Measurements from ENCODE around the gene FBXO4.

The FBXO4 gene

GRCh38 chr5:41883243-41883642 is 41.8 kb upstream of the FBXO4 start:
- CTCF ChIA-PET, result no interaction called here
- TF ChIP-seq SUZ12 (IDR thresholded peaks at IDR 0.05) (no peak), ELF4 (IDR thresholded peaks at IDR 0.05) (no peak), HDGF (IDR thresholded peaks at IDR 0.05; ENCODE audit: borderline replicate concordance) (no peak), NFRKB (IDR thresholded peaks at IDR 0.05) (no peak), PKNOX1 (IDR thresholded peaks at IDR 0.05) (no peak), LEF1 (IDR thresholded peaks at IDR 0.05; ENCODE audit: borderline replicate concordance) (no peak), ARNT (IDR thresholded peaks at IDR 0.05) (no peak), FOXA1 (IDR thresholded peaks at IDR 0.05) (no peak), SP1 (IDR thresholded peaks at IDR 0.05) (no peak)
- no peak for DNase-seq (ENCODE audit: extremely low spot score)
- POLR2A ChIA-PET, result no interaction called here

- POLR2A ChIA-PET, result no interaction called here
- no peak for DNase-seq (ENCODE audit: extremely low spot score)
- CTCF ChIA-PET, result interaction anchor here (0.6 kb wide), 1 partner anchor 1181 kb away, joined by 3 read pairs; no protein-coding TSS in a partner anchor
- TF ChIP-seq FOXA1 (IDR thresholded peaks at IDR 0.05) (no peak), NFRKB (IDR thresholded peaks at IDR 0.05) (no peak), ARNT (IDR thresholded peaks at IDR 0.05) (no peak), SP1 (IDR thresholded peaks at IDR 0.05) (no peak), FOXK2 (IDR thresholded peaks at IDR 0.05) (no peak), L3MBTL2 (conservative IDR thresholded peaks at IDR 0.05) (no peak), HDGF (IDR thresholded peaks at IDR 0.05; ENCODE audit: borderline replicate concordance) (no peak), LEF1 (IDR thresholded peaks at IDR 0.05; ENCODE audit: borderline replicate concordance) (no peak), BHLHE40 (IDR thresholded peaks at IDR 0.05; ENCODE audit: borderline replicate concordance) (no peak), FOXM1 (IDR thresholded peaks at IDR 0.05; ENCODE audit: borderline replicate concordance) (no peak), ELF4 (IDR thresholded peaks at IDR 0.05) (no peak), PKNOX1 (IDR thresholded peaks at IDR 0.05) (no peak), ZNF384 (IDR thresholded peaks at IDR 0.05) (no peak), TARDBP (IDR thresholded peaks at IDR 0.05) (no peak), SUZ12 (IDR thresholded peaks at IDR 0.05) (no peak), CTBP1 (IDR thresholded peaks at IDR 0.05; ENCODE audit: borderline replicate concordance) (no peak)
Measured at GRCh38 chr5:41883936-41884335, 41.1 kb upstream of the FBXO4 start.

DNA sequence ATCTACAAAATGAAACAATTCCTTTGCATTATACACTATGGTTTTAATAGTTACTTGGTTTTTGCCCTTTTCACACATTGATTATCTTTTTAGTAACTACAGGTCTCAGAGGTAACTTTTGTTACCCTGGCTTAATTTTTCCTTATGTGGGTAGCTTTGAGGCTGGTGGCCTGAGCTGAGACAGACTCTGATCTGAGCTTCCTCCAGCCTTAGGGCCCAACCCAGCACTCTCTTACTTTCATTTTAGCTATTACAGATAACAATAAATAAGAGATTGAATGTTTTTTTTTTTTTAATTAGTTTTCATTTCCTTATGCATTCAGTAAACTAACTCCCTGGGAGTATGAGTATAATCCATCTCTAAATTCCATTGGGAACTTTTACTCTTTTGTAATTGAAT is 39.8 kb upstream of the FBXO4 start:
- DNase-seq (ENCODE audit: extremely low spot score), result no peak
- POLR2A ChIA-PET, result no interaction called here
- CTCF ChIA-PET, result no interaction called here
- TF ChIP-seq L3MBTL2 (conservative IDR thresholded peaks at IDR 0.05), result no peak
- no peak for TF ChIP-seq TARDBP (IDR thresholded peaks at IDR 0.05)
- TF ChIP-seq SP1 (IDR thresholded peaks at IDR 0.05), result no peak
- TF ChIP-seq HDGF (IDR thresholded peaks at IDR 0.05; ENCODE audit: borderline replicate concordance), result no peak
- TF ChIP-seq FOXA1 (IDR thresholded peaks at IDR 0.05), result no peak
- no peak for TF ChIP-seq LEF1 (IDR thresholded peaks at IDR 0.05; ENCODE audit: borderline replicate concordance)
- no peak for TF ChIP-seq PKNOX1 (IDR thresholded peaks at IDR 0.05)
- no peak for TF ChIP-seq ARNT (IDR thresholded peaks at IDR 0.05)
- no peak for TF ChIP-seq NFRKB (IDR thresholded peaks at IDR 0.05)
- TF ChIP-seq FOXK2 (IDR thresholded peaks at IDR 0.05), result no peak
- TF ChIP-seq ZNF384 (IDR thresholded peaks at IDR 0.05), result no peak
- TF ChIP-seq FOXM1 (IDR thresholded peaks at IDR 0.05; ENCODE audit: borderline replicate concordance), result no peak
- no peak for TF ChIP-seq CTBP1 (IDR thresholded peaks at IDR 0.05; ENCODE audit: borderline replicate concordance)
- no peak for TF ChIP-seq SUZ12 (IDR thresholded peaks at IDR 0.05)
- no peak for TF ChIP-seq ELF4 (IDR thresholded peaks at IDR 0.05)
- TF ChIP-seq BHLHE40 (IDR thresholded peaks at IDR 0.05; ENCODE audit: borderline replicate concordance), result no peak

DNA sequence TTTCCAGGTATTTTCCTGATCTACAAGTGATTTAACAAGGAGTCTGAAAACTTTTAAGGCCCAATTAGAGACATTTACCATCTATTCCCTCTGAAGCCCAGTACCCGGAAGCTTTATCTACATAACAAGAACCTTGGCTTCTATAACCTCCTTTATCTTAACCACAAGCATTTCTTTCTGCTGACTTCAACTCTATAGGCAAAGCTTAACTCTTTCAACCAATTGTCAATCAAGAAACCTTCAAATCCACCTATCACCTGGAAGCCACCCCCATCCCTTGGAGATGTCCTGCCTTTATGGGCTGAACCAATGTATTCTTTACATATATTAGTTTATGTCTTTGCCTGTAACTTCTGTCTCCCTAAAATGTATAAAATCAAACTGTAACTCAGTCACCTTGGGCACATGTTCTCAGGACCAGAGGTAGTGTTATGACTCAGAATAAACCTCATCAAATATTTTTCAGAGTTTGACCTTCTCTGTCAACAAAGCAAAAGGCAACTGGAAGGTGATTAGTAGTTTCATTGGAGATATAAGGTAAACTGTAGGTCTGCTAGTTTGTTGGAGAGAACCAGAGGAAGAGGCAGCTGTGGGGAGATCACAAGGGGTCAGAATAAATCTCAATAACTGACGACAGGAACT is 33.9 kb upstream of the FBXO4 start:
- TF ChIP-seq FOXA1 (IDR thresholded peaks at IDR 0.05) (no peak), BHLHE40 (IDR thresholded peaks at IDR 0.05; ENCODE audit: borderline replicate concordance) (no peak), SUZ12 (IDR thresholded peaks at IDR 0.05) (no peak), ARNT (IDR thresholded peaks at IDR 0.05) (no peak), CTBP1 (IDR thresholded peaks at IDR 0.05; ENCODE audit: borderline replicate concordance) (no peak), ZNF384 (IDR thresholded peaks at IDR 0.05) (no peak), LEF1 (IDR thresholded peaks at IDR 0.05; ENCODE audit: borderline replicate concordance) (no peak), SP1 (IDR thresholded peaks at IDR 0.05) (no peak), PKNOX1 (IDR thresholded peaks at IDR 0.05) (no peak), FOXM1 (IDR thresholded peaks at IDR 0.05; ENCODE audit: borderline replicate concordance) (no peak), L3MBTL2 (conservative IDR thresholded peaks at IDR 0.05) (no peak), HDGF (IDR thresholded peaks at IDR 0.05; ENCODE audit: borderline replicate concordance) (no peak), TARDBP (IDR thresholded peaks at IDR 0.05) (no peak), FOXK2 (IDR thresholded peaks at IDR 0.05) (no peak), NFRKB (IDR thresholded peaks at IDR 0.05) (no peak), ELF4 (IDR thresholded peaks at IDR 0.05) (no peak)
- DNase-seq (ENCODE audit: extremely low spot score), result no peak
- ChIA-PET POLR2A (interaction anchor here (3.3 kb wide), 1 partner anchor 13 kb away, joined by 9 read pairs; the partner anchor contains the start of gene RIMOC1), CTCF (no interaction called here)

- POLR2A ChIA-PET, result interaction anchor here (3.3 kb wide), 1 partner anchor 12 kb away, joined by 9 read pairs; the partner anchor contains the start of gene RIMOC1
- TF ChIP-seq ARNT (IDR thresholded peaks at IDR 0.05), result no peak
- no peak for TF ChIP-seq FOXA1 (IDR thresholded peaks at IDR 0.05)
- TF ChIP-seq FOXM1 (IDR thresholded peaks at IDR 0.05; ENCODE audit: borderline replicate concordance), result no peak
- no peak for TF ChIP-seq HDGF (IDR thresholded peaks at IDR 0.05; ENCODE audit: borderline replicate concordance)
- TF ChIP-seq ELF4 (IDR thresholded peaks at IDR 0.05), result no peak
- CTCF ChIA-PET, result no interaction called here
- DNase-seq (ENCODE audit: extremely low spot score), result no peak
Measured at GRCh38 chr5:41892031-41892430, 33.0 kb upstream of the FBXO4 start.
